Measurements from ENCODE around the gene CLDN5.
"Not testable (repeated sequence)": the region's sequence is repeated elsewhere in the genome, so short reads cannot be mapped to it uniquely, and the experiment has no call there.

CLDN5 gene

DNA sequence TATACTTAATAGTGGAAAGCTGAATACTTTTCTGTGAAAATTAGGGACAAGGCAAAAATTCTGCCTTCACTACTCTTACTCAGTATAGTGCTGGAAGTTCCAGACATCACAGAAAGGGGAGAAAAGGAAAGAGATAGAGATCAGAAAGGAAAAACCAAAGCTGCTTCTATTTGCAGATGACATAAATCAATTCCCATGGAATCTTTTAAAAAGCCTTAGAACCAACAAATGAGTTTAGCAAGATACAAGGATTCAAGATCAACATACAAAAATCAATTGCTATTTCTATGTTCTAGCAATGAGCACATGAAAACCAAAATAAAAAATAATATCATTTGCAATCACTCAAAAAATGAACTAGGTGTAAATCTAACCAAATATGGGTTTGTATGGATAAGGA is 16.2 kb upstream of the CLDN5 start:
- no peak for DNase-seq (ENCODE audit: extremely low spot score)
- CTCF ChIA-PET, result no interaction called here
- TF ChIP-seq, protein P1, sequence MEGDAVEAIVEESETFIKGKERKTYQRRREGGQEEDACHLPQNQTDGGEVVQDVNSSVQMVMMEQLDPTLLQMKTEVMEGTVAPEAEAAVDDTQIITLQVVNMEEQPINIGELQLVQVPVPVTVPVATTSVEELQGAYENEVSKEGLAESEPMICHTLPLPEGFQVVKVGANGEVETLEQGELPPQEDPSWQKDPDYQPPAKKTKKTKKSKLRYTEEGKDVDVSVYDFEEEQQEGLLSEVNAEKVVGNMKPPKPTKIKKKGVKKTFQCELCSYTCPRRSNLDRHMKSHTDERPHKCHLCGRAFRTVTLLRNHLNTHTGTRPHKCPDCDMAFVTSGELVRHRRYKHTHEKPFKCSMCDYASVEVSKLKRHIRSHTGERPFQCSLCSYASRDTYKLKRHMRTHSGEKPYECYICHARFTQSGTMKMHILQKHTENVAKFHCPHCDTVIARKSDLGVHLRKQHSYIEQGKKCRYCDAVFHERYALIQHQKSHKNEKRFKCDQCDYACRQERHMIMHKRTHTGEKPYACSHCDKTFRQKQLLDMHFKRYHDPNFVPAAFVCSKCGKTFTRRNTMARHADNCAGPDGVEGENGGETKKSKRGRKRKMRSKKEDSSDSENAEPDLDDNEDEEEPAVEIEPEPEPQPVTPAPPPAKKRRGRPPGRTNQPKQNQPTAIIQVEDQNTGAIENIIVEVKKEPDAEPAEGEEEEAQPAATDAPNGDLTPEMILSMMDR (IDR thresholded peaks at IDR 0.05; ENCODE audit: control extremely low read depth, extremely low read depth, low read depth, missing control alignments), result no peak
- POLR2A ChIA-PET, result no interaction called here

DNA sequence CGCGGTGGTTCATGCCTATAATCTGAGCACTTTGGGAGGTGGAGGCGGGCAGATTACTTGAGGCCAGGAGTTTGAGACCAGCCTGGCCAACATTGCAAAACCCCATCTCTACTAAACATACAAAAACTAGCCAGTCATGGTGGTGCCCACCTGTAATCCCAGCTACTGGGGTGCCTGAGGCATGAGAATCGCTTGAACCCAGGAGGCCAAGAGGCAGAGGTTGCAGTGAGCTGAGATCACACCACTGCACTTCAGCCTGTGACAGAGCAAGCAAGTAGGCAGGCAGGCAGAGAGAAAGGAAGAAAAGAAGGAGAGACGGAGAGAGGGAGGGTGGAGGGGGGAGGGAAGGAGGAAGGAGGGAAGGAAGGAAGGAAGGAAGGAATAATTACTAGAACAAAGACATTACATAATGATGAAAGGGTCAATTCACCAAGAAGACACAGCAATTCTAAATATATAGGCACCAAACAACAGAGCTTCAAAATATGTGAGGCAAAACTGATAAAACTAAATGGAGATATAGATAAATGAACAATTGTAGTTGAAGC is 13.8 kb upstream of the CLDN5 start:
- ChIA-PET POLR2A (no interaction called here), CTCF (interaction anchor here (1.1 to 1.3 kb wide), 2 partner anchors 17 to 142 kb away, joined by 3 read pairs; no protein-coding TSS in a partner anchor)
- TF ChIP-seq, protein P1 (IDR thresholded peaks at IDR 0.05; ENCODE audit: control extremely low read depth, extremely low read depth, low read depth, missing control alignments), result no peak

DNA sequence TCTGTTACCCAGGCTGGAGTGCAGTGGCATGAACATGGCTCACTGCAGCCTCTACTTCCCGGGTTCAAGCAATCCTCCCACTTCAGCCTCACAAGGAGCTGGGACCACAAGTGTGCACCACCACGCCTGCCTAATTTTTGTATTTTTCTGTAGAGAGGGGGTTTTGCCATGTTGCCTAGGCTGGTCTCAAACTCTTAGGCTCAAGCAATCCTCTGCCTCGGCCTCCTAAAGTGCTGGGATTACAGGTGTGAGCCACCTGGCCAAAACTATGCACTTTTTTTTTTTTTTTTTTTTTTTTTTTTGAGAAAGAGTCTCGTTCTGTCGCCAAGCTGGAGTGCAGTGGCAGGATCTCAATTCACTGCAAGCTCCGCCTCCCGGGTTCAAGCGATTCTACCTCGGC is 12.4 kb upstream of the CLDN5 start:
- TF ChIP-seq, protein P1 (IDR thresholded peaks at IDR 0.05; ENCODE audit: control extremely low read depth, extremely low read depth, low read depth, missing control alignments), result no peak
- DNase-seq (ENCODE audit: extremely low spot score), result no peak
- POLR2A ChIA-PET, result no interaction called here
- CTCF ChIA-PET, result no interaction called here

More for the DNA sequence above, 13.8 kb upstream of the CLDN5 start:
- no peak for DNase-seq (ENCODE audit: extremely low spot score)

DNA sequence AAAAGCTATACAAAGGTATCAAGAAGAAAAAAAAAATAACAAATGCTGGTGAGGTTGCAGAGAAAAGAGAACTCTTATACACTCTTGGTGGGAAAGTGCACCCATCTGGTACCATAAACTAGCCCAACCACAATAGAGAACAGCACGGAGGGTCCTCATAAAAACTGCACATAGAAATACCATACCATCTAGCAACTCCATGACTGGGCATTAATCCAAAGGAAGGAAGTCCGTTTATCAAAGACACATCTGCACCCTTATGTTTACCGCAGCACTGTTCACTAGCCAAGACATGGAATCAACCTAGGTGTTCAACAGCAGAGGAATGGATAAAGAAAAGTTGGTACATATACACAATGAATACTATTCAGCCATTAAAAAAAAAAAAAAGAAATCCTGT is 10.8 kb upstream of the CLDN5 start:
- TF ChIP-seq, protein P1 (IDR thresholded peaks at IDR 0.05; ENCODE audit: control extremely low read depth, extremely low read depth, low read depth, missing control alignments), result no peak
- ChIA-PET CTCF (no interaction called here), POLR2A (no interaction called here)

DNA sequence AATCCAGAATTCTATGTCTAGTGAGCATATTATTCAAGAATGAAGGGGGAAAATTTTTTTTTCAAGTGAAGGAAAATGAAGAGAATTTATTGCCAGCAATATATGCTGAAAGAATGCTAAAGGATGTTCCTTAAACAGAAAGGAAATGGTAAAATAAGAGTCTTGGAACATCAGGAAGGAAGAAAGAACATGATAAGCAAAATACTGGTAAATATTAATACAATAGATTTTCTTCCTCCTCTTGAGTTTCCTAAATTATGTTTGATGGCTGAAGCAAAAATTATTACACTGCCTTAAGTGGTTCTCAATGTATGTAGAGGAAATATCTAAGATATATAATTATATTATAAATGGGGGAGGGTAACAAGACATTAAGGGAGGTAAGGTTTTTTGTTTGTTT is 9.6 kb upstream of the CLDN5 start:
- no peak for DNase-seq (ENCODE audit: extremely low spot score)
- ChIA-PET CTCF (no interaction called here), POLR2A (no interaction called here)
- TF ChIP-seq, protein P1 (IDR thresholded peaks at IDR 0.05; ENCODE audit: control extremely low read depth, extremely low read depth, low read depth, missing control alignments), result no peak

More for the DNA sequence above, 10.8 kb upstream of the CLDN5 start:
- no peak for DNase-seq (ENCODE audit: extremely low spot score)

DNA sequence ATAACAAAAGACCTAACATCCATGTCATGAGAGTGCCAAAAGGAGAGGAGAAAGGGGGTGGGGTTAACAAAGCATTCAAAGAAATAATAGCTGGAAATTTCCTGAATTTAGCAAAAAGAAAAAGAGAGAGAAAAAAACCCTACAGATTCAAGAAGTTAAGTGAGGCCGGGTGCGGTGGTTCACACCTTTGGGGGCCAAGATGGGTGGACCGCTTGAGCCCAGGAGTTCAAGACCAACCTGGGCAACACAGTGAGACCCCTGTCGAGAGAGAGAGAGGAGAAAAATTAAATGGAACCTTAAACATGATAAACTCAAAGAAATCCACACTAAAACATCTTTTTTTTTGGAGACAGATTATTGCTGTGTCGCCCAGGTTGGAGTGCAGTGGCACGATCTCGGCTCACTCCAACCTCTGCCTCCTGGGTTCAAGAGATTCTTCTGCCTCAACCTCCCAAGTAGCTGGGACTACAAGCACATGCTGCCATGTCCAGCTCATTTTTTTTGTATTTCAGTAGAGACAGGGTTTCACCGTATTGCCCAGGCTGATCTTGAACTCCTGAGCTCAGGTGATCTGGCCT is 8.9 kb upstream of the CLDN5 start:
- ChIA-PET CTCF (no interaction called here), POLR2A (no interaction called here)
- no peak for DNase-seq (ENCODE audit: extremely low spot score)
- TF ChIP-seq, protein P1 (IDR thresholded peaks at IDR 0.05; ENCODE audit: control extremely low read depth, extremely low read depth, low read depth, missing control alignments), result no peak

DNA sequence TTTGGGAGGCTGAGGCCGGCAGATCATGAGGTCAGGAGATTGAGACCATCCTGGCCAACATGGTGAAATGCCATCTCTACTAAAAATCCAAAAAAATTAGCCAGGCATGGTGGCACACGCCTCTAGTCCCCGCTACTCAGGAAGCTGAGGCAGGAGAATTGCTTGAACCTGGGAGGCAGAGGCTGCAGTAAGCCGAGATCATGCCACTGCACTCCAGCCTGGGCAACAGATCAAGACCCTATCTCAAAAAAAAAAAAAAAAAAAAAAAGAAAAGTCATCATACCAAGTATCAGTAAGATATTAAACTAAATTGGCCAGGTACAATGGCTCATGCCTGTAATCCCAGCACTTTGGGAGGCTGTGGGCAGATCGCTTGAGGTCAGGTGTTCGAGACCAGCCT is 7.1 kb upstream of the CLDN5 start:
- CTCF ChIA-PET; POLR2A ChIA-PET; DNase-seq (ENCODE audit: extremely low spot score): not testable (repeated sequence)
